ENCODE results near the gene CPSF3.
A peak's percentile ranks its signal among the peaks of the same experiment; 100 is the strongest.
"Not testable (repeated sequence)": the region's sequence is repeated elsewhere in the genome, so short reads cannot be mapped to it uniquely, and the experiment has no call there.

The CPSF3 gene

GRCh38 chr2:9398251-9398650, 25.2 kb upstream of the CPSF3 start:
- not testable (repeated sequence) for H3K27ac ChIP-seq (ENCODE audit: low read length); H3K27me3 ChIP-seq (ENCODE audit: control insufficient read depth in 1 of 2, insufficient read depth in 2 of 2, low read length in 2 of 2); H3K4me3 ChIP-seq (ENCODE audit: low read length in 2 of 2); H3K9ac ChIP-seq (ENCODE audit: low read length in 2 of 2); H3K9me3 ChIP-seq (ENCODE audit: control insufficient read depth in 2 of 2, low read length in 2 of 2); H3K4me1 ChIP-seq (ENCODE audit: control insufficient read depth, insufficient read depth, low read length)
- H3K36me3 ChIP-seq (ENCODE audit: control insufficient read depth in 2 of 2, insufficient read depth in 2 of 2, low read length in 2 of 2): peaks cover 15 to 20% of the 10 kb centered on the region in 2 donors

GRCh38 chr2:9398881-9399780, 24.3 kb upstream of the CPSF3 start:
- peaks cover 10% of the 10 kb centered on the region for H3K4me1 ChIP-seq (ENCODE audit: control insufficient read depth, insufficient read depth, low read length)
- peaks cover 15 to 20% of the 10 kb centered on the region in 2 donors for H3K36me3 ChIP-seq (ENCODE audit: control insufficient read depth in 2 of 2, insufficient read depth in 2 of 2, low read length in 2 of 2)
- H3K4me3 ChIP-seq (ENCODE audit: low read length in 2 of 2): no peak overlapping the region
- H3K27me3 ChIP-seq (ENCODE audit: control insufficient read depth in 1 of 2, insufficient read depth in 2 of 2, low read length in 2 of 2): no peaks in the 10 kb centered on the region
- H3K9ac ChIP-seq (ENCODE audit: low read length in 2 of 2): no peak overlapping the region
- H3K27ac ChIP-seq (ENCODE audit: low read length): peak overlapping the region; percentile 46
- H3K9me3 ChIP-seq (ENCODE audit: control insufficient read depth in 2 of 2, low read length in 2 of 2): no peaks in the 10 kb centered on the region

GRCh38 chr2:9400268-9401058, 23.0 kb upstream of the CPSF3 start:
- Histone ChIP-seq H3K9ac (ENCODE audit: low read length in 2 of 2) (no peak overlapping the region), H3K4me3 (ENCODE audit: low read length in 2 of 2) (no peak overlapping the region), H3K27me3 (ENCODE audit: control insufficient read depth in 1 of 2, insufficient read depth in 2 of 2, low read length in 2 of 2) (no peaks in the 10 kb centered on the region), H3K27ac (ENCODE audit: low read length) (no peak overlapping the region), H3K9me3 (ENCODE audit: control insufficient read depth in 2 of 2, low read length in 2 of 2) (no peaks in the 10 kb centered on the region), H3K4me1 (ENCODE audit: control insufficient read depth, insufficient read depth, low read length) (peaks cover 13% of the 10 kb centered on the region), H3K36me3 (ENCODE audit: control insufficient read depth in 2 of 2, insufficient read depth in 2 of 2, low read length in 2 of 2) (peaks cover 10 to 13% of the 10 kb centered on the region in 2 donors)

- peaks cover 10 to 13% of the 10 kb centered on the region in 2 donors for H3K36me3 ChIP-seq (ENCODE audit: control insufficient read depth in 2 of 2, insufficient read depth in 2 of 2, low read length in 2 of 2)
- no peaks in the 10 kb centered on the region for H3K9me3 ChIP-seq (ENCODE audit: control insufficient read depth in 2 of 2, low read length in 2 of 2)
- H3K4me3 ChIP-seq (ENCODE audit: low read length in 2 of 2): no peak overlapping the region
- H3K4me1 ChIP-seq (ENCODE audit: control insufficient read depth, insufficient read depth, low read length): peaks cover 13% of the 10 kb centered on the region
- H3K27ac ChIP-seq (ENCODE audit: low read length): no peak overlapping the region
- no peaks in the 10 kb centered on the region for H3K27me3 ChIP-seq (ENCODE audit: control insufficient read depth in 1 of 2, insufficient read depth in 2 of 2, low read length in 2 of 2)
- H3K9ac ChIP-seq (ENCODE audit: low read length in 2 of 2): no peak overlapping the region
Observed at GRCh38 chr2:9401059-9401547, 22.4 kb upstream of the CPSF3 start.

DNA sequence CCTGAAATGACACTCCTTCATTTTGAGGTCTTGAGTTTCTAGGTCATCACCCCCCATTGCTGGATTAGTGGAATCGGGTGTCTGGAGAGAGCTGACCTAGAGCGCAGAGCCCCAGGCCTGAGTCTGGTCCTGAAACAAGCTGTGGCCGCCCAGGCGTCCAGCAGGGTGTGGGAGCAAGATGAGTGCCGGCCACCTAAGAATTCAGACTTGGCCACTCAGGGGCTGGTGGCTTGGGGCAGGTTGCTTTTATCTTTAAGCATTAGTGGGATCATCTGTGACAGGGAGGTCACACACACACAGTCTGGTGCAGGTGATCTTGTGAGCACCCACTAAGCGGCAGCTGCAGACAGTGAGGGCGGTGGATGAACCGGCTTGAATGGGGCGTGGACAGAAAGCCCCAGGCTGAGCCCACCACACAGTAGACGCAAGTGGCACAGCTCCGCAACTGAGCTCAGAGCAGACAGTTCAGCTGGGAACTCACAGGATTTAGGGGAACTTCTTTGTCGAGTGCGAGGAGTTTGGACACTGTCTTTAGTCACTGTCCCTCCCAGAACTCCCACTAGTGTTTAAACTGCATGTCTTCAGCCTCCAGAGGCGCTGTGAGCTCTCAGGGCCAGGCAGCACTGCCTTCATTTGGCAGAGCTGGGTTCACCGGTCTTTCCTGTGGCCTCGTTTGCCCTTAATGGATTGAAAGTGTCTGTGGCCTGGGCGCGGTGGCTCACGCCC, 21.6 kb upstream of the CPSF3 start:
- Histone ChIP-seq H3K9ac (ENCODE audit: low read length in 2 of 2) (no peak overlapping the region), H3K27ac (ENCODE audit: low read length) (no peak overlapping the region), H3K4me1 (ENCODE audit: control insufficient read depth, insufficient read depth, low read length) (peaks cover 16% of the 10 kb centered on the region), H3K27me3 (ENCODE audit: control insufficient read depth in 1 of 2, insufficient read depth in 2 of 2, low read length in 2 of 2) (no peaks in the 10 kb centered on the region), H3K36me3 (ENCODE audit: control insufficient read depth in 2 of 2, insufficient read depth in 2 of 2, low read length in 2 of 2) (peaks cover 10 to 13% of the 10 kb centered on the region in 2 donors), H3K9me3 (ENCODE audit: control insufficient read depth in 2 of 2, low read length in 2 of 2) (no peaks in the 10 kb centered on the region), H3K4me3 (ENCODE audit: low read length in 2 of 2) (no peak overlapping the region)

GRCh38 chr2:9403924-9404323, 19.5 kb upstream of the CPSF3 start:
- peaks cover 8 to 11% of the 10 kb centered on the region in 2 donors for H3K36me3 ChIP-seq (ENCODE audit: control insufficient read depth in 2 of 2, insufficient read depth in 2 of 2, low read length in 2 of 2)
- H3K27me3 ChIP-seq (ENCODE audit: control insufficient read depth in 1 of 2, insufficient read depth in 2 of 2, low read length in 2 of 2): no peaks in the 10 kb centered on the region
- H3K4me1 ChIP-seq (ENCODE audit: control insufficient read depth, insufficient read depth, low read length): peaks cover 25% of the 10 kb centered on the region
- no peak overlapping the region for H3K4me3 ChIP-seq (ENCODE audit: low read length in 2 of 2)
- no peak overlapping the region for H3K9ac ChIP-seq (ENCODE audit: low read length in 2 of 2)
- no peaks in the 10 kb centered on the region for H3K9me3 ChIP-seq (ENCODE audit: control insufficient read depth in 2 of 2, low read length in 2 of 2)
- H3K27ac ChIP-seq (ENCODE audit: low read length): no peak overlapping the region

DNA sequence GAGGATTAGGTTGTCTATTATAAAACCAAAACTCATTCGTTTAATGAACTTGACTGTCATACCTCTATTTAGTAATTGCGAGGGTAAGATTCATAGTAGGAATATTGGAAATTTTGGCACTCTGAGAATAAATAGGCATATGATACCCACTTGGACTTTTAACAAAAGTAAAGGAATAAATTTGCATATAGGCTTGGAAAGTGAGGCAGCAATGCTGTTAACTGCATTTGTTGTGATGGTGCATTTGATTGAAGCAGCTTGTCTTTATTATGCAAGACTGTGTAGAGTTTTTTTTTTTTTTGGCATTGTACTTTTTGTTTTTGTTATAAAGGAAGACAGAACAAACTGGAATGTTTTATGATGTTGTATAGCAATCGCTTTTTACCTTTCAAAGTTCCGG, 19.0 kb upstream of the CPSF3 start:
- no peak overlapping the region for H3K27ac ChIP-seq (ENCODE audit: low read length)
- H3K27me3 ChIP-seq (ENCODE audit: control insufficient read depth in 1 of 2, insufficient read depth in 2 of 2, low read length in 2 of 2): no peaks in the 10 kb centered on the region
- H3K4me3 ChIP-seq (ENCODE audit: low read length in 2 of 2): no peak overlapping the region
- H3K36me3 ChIP-seq (ENCODE audit: control insufficient read depth in 2 of 2, insufficient read depth in 2 of 2, low read length in 2 of 2): peaks cover 12 to 14% of the 10 kb centered on the region in 2 donors
- peaks cover 20% of the 10 kb centered on the region for H3K4me1 ChIP-seq (ENCODE audit: control insufficient read depth, insufficient read depth, low read length)
- no peak overlapping the region for H3K9ac ChIP-seq (ENCODE audit: low read length in 2 of 2)
- no peaks in the 10 kb centered on the region for H3K9me3 ChIP-seq (ENCODE audit: control insufficient read depth in 2 of 2, low read length in 2 of 2)

GRCh38 chr2:9405636-9406035, 17.8 kb upstream of the CPSF3 start:
- no peak overlapping the region for H3K4me3 ChIP-seq (ENCODE audit: low read length in 2 of 2)
- H3K4me1 ChIP-seq (ENCODE audit: control insufficient read depth, insufficient read depth, low read length): peaks cover 18% of the 10 kb centered on the region
- H3K27ac ChIP-seq (ENCODE audit: low read length): no peak overlapping the region
- H3K9me3 ChIP-seq (ENCODE audit: control insufficient read depth in 2 of 2, low read length in 2 of 2): no peaks in the 10 kb centered on the region
- H3K9ac ChIP-seq (ENCODE audit: low read length in 2 of 2): no peak overlapping the region
- H3K36me3 ChIP-seq (ENCODE audit: control insufficient read depth in 2 of 2, insufficient read depth in 2 of 2, low read length in 2 of 2): peaks cover 12 to 14% of the 10 kb centered on the region in 2 donors
- no peaks in the 10 kb centered on the region for H3K27me3 ChIP-seq (ENCODE audit: control insufficient read depth in 1 of 2, insufficient read depth in 2 of 2, low read length in 2 of 2)

DNA sequence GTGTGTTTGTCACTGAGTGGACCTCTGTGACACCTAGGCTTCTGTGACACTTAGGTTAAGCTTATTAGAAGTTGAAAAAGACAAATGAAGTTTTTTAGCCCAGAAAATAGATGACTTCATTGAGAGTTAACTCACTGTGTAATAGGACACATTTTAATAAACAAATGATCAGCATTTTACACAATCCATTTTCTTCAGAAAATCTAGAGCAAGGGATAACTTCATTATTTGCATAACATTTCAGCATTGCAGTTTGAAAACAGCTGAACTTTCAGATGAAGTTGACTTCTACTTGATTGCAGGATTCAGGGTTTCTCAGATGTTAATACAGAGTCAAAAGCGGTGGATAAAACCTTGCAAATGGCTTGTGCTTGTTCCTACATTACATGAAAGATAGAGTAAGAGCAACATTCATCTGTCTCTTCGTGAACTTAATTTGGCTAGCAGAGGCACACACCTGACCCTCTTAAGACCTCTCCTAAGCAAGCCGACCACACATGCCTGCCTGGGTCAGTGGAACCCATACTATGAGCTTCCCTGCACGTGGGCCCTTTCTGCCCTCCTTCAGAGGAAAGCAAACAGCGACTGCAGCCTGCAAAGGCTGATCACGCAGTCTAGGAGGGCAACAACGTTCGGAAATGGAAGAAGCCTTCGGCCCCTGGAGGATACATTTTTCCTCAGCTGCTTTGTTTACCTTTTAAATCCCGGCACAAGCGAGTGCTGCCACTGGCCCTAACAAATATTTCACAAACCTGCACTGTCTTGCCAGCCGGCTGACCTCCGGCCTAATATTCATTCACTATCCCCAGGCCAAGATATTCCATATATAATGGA, 16.7 kb upstream of the CPSF3 start:
- peak overlapping the region in 1 of 2 donors; percentile 51 for H3K9ac ChIP-seq (ENCODE audit: low read length in 2 of 2)
- peaks cover 18% of the 10 kb centered on the region for H3K4me1 ChIP-seq (ENCODE audit: control insufficient read depth, insufficient read depth, low read length)
- peak overlapping the region; percentile 69 for H3K27ac ChIP-seq (ENCODE audit: low read length)

More for the DNA sequence above, 16.7 kb upstream of the CPSF3 start:
- no peak overlapping the region for H3K4me3 ChIP-seq (ENCODE audit: low read length in 2 of 2)
- no peaks in the 10 kb centered on the region for H3K27me3 ChIP-seq (ENCODE audit: control insufficient read depth in 1 of 2, insufficient read depth in 2 of 2, low read length in 2 of 2)
- H3K9me3 ChIP-seq (ENCODE audit: control insufficient read depth in 2 of 2, low read length in 2 of 2): no peaks in the 10 kb centered on the region
- peaks cover 12 to 15% of the 10 kb centered on the region in 2 donors for H3K36me3 ChIP-seq (ENCODE audit: control insufficient read depth in 2 of 2, insufficient read depth in 2 of 2, low read length in 2 of 2)
